ENCODE results near the gene GGA1.

The GGA1 gene

GRCh38 chr22:37669586-37669985 is 61.0 kb downstream of the GGA1 start:
- in situ Hi-C loops (cut with MboI; ENCODE audit: low sequenced_read_pairs): no loop called here

GRCh38 chr22:37672206-37672919 is 63.7 kb downstream of the GGA1 start:
- in situ Hi-C loops (cut with MboI; ENCODE audit: low sequenced_read_pairs): no loop called here

DNA sequence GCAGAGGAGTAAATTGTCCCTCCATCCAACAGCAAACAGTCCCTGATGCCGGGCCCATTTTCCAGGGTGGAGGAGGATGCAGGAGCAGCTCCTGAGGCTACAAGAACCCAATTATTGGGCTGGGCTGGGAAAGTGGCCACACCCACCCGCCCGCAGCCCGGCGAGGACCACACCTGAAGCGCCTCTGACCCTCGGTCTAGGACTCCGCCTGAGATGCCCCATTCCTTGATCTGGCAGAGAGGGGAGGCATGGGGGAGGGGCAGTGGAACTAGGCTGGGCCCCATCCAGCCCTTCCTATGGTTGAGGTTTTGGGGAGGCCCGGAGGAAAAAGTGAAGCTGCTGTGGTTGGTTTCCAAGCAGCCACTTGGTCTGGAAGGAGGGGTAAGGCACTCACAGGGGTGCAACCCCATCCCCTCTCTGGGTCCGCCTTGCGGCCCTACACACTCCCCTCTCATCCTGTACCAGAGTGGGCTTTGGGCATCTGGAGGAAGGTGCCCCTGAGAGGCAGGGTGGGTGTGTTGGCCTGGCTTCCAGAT is 64.4 kb downstream of the GGA1 start:
- in situ Hi-C loops (cut with MboI; ENCODE audit: low sequenced_read_pairs): no loop called here

- in situ Hi-C loops (cut with MboI; ENCODE audit: low sequenced_read_pairs): no loop called here
These were observed 65.6 kb downstream of the GGA1 start for GRCh38 chr22:37674248-37674647.

DNA sequence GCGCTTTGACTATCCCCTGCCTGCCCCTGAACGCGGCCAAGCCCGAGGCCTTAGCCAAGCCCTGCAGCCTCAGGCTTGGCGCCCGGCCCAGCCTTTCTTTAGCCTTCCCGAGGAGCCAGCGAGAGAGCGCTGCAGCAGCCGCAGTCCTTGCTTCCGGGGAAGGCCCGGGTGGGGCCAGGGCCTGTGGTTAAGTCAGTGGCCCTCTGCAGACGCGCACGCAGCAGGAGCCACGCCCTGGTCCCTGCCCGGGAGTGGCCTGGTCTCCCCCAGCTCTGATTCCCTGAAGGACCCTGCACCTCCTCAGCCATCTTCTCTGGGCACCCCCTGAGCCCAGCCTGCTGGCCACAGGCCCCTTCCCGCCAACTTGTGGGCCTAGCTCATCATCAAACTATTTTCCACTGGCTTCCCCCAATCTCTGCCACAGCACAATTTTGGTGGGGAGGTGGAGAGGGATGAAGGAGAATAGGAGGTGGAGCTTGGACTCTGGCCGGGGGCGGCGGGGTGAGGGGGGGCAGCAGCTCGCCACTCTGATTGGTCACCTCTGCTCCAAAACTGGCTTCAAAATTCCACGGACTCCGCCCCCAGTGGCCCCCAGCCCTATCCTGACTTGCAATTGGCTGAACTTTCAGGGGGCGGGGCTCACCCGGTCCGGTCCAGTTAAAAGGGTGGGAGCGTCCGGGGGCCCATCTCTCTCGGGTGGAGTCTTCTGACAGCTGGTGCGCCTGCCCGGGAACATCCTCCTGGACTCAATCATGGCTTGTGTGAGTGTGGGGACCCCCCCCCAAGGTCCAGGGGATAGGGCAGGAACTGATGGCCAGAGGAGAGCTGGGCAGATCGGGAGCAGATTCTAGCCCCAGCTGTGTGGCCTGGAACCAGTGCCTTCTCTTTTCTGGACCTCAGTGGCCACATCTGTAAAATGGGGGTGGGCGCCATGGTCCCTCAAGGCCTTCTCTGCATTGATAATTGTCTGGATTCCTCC is 66.6 kb downstream of the GGA1 start, which contains the start of gene LGALS1:
Gene LGALS1, plus strand, starts transcription at position 686 of the 979 bp plus-strand sequence. Its CDS starts 67 bp downstream, at position 753.
- in situ Hi-C loops (cut with MboI; ENCODE audit: low sequenced_read_pairs): no loop called here

DNA sequence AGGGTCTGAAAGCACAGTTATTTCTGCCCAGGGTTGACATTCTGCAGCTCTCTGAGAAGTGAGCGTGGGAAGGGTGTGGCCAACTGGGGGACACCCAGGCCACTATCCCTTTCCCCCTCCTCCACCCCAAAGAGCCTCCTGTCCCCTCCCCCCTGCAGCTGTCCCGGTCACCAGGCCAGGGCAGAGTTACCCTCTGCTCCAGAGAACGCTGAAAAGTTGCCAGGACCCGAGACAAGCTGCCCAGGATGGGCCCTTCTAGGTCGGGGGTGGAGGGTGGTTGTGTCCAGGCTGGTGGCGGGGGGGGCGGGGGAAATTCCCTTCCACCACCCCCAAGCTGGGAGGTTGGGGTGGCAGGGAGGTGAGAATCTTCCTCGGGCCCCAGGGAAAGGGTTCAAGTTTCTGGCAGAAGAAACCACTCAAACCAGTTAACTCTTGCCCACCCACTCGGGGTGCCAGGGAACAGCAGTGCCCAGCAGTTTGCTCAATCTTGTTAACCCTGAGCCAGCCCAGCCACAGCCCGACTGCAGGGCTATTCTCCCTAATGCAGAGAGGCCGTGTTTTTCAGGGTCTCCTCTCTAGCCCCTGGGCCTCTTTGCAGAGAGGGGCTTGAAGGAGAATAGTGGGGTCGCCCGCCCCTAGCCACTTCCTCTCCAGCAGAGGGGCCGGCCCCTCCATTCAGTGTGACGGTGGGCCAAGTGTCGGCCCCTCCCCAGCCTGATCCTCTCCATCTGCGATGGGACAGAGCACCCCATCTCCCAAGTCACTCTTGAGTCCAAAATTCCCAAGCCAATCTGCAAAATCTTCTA is 67.5 kb downstream of the GGA1 start:
- in situ Hi-C loops (cut with MboI; ENCODE audit: low sequenced_read_pairs): no loop called here

- in situ Hi-C loops (cut with MboI; ENCODE audit: low sequenced_read_pairs): no loop called here
These were observed 68.3 kb downstream of the GGA1 start for GRCh38 chr22:37676736-37677492.

DNA sequence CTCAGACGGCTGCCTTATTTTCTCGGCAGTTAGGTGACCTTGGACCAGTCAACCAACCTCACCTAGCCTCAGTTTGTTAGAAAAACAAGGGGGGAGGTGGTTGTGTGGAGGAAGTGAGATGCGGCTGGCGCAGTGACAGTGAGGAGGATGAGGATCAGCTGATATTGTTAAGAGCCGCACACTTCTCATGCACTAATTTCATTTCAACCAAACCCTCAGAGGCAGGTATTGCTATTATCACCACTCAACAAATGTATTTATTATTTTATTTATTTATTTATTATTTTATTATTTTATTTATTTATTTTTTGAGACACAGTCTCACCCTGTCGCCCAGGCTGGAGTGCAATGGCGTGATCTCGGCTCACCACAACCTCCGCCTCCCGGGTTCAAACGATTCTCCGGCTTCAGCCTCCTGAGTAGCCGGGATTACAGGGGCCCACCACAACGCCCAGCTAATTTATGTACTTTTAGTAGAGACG is 68.9 kb downstream of the GGA1 start:
- in situ Hi-C loops (cut with MboI; ENCODE audit: low sequenced_read_pairs): no loop called here

GRCh38 chr22:37678372-37678771 is 69.7 kb downstream of the GGA1 start:
- in situ Hi-C loops (cut with MboI; ENCODE audit: low sequenced_read_pairs): no loop called here

- in situ Hi-C loops (cut with MboI; ENCODE audit: low sequenced_read_pairs): no loop called here
These were observed 71.0 kb downstream of the GGA1 start for GRCh38 chr22:37679670-37680069.

DNA sequence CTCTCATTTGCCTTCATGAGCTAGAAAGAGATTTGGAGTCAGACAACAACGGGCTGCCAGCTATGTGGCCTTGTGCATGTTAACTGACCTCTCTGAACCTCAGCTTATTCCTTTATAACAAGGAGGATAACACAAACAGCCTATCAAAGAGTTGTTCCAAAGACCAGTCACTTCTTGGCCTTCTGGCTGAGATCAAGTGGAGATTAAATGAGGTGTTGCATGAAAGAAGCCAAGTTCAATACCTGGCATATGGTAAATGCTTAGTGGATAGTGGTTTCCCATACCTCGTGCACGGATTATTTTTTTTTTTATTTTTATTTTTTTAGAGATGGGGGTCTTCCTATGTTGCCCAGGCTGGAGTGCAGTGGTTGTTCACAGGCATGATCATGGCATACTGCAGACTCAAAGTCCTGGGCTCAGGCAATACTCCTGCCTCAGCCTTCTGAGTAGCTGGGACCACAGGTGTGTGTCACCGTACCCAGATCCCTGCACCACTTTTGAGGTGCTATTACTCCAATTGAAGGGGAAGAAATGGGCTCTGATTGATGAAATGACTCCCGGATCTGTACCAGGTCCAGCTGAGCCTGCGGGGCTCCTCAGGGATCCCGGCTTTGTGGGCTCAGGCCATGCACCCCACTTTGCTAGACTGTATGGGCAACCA is 71.7 kb downstream of the GGA1 start:
- in situ Hi-C loops (cut with MboI; ENCODE audit: low sequenced_read_pairs): no loop called here

DNA sequence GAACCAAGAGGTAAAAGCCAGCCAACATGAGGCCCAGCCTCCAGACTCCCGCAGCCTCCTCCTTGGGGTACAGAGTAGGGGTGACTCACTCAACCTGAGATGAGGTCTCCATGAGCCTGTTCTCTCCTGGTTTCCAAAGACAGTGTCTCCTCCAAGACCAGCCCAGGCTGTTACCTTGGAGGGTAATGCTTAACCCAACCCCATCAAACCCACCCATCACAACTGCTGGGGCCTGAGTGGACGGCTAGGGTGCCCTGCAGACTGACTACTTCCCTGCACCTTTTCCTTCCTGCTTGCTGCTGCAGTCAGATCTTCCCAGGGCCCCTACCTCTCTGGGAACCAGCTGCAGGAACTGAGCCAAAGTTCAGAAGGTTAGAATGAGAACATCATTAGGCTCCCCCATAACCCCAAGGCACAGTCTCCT is 72.4 kb downstream of the GGA1 start:
- in situ Hi-C loops (cut with MboI; ENCODE audit: low sequenced_read_pairs): no loop called here

- in situ Hi-C loops (cut with MboI; ENCODE audit: low sequenced_read_pairs): no loop called here
These were observed 73.0 kb downstream of the GGA1 start for GRCh38 chr22:37681556-37682049.
